ENCODE results near the gene EIF1B. TPM values are rescaled to one million over a fixed set of nuclear protein-coding genes. Genes with fewer than 3 reads are reported as not detected.

Gene EIF1B
- total and polyA plus RNA-seq, 10 donors = 45.8 to 82.9 (median 52.6) TPM

- Histone ChIP-seq H3K4me1 (no peaks in the 10 kb centered on the region), H3K36me3 (no peaks in the 10 kb centered on the region), H3K4me3 (no peak overlapping the region), H3K9me3 (peaks cover 0 to 28% (median 19%) of the 10 kb centered on the region in 8 donors), H3K27me3 (replicated peaks in 1 of 7) (peaks cover 0 to 6% (median 0%) of the 10 kb centered on the region in 7 donors), H3K27ac (no peak overlapping the region)
- DNase-seq = no peak
- intact Hi-C loops (cut with DNase I; ENCODE audit: low total_unique reads) = no loop called here
- TF ChIP-seq CTCF (IDR thresholded peaks at IDR 0.05 in 8 of 11, conservative IDR thresholded peaks at IDR 0.05 in 3 of 11) = no peak
- no peak for TF ChIP-seq POLR2AphosphoS5 (IDR thresholded peaks at IDR 0.05)
- TF ChIP-seq POLR2A (IDR thresholded peaks at IDR 0.05) = no peak
Measured at GRCh38 chr3:40350529-40350928, 41.0 kb downstream of the EIF1B start.

- DNase-seq = no peak
- H3K4me3 ChIP-seq = no peak overlapping the region
- H3K4me1 ChIP-seq = no peaks in the 10 kb centered on the region
- H3K9me3 ChIP-seq = peaks cover 0 to 22% (median 7%) of the 10 kb centered on the region in 8 donors
- no peaks in the 10 kb centered on the region for H3K36me3 ChIP-seq
- intact Hi-C loops (cut with DNase I; ENCODE audit: low total_unique reads) = no loop called here
- H3K27me3 ChIP-seq (replicated peaks in 1 of 7) = peaks cover 0 to 6% (median 0%) of the 10 kb centered on the region in 7 donors
- 69 to 88% (median 85%) methylated on average over 2 of the region's 2 CpGs for WGBS, 5 donors
- no peak for TF ChIP-seq CTCF (IDR thresholded peaks at IDR 0.05 in 8 of 11, conservative IDR thresholded peaks at IDR 0.05 in 3 of 11)
- TF ChIP-seq POLR2A (IDR thresholded peaks at IDR 0.05) = no peak
- no peak for TF ChIP-seq POLR2AphosphoS5 (IDR thresholded peaks at IDR 0.05)
- no peak overlapping the region for H3K27ac ChIP-seq
Measured at GRCh38 chr3:40355410-40355809, 45.9 kb downstream of the EIF1B start.

- intact Hi-C loops (cut with DNase I; ENCODE audit: low total_unique reads) = no loop called here
- 68 to 91% (median 79%) methylated on average over 1 of the region's 1 CpG for WGBS, 5 donors
- H3K36me3 ChIP-seq = no peaks in the 10 kb centered on the region
- no peak for DNase-seq
- H3K27ac ChIP-seq = no peak overlapping the region
- H3K4me1 ChIP-seq = no peaks in the 10 kb centered on the region
- H3K4me3 ChIP-seq = no peak overlapping the region
- peaks cover 0 to 7% (median 0%) of the 10 kb centered on the region in 8 donors for H3K9me3 ChIP-seq
- TF ChIP-seq CTCF (IDR thresholded peaks at IDR 0.05 in 8 of 11, conservative IDR thresholded peaks at IDR 0.05 in 3 of 11) = no peak
- no peak for TF ChIP-seq POLR2A (IDR thresholded peaks at IDR 0.05)
- no peak for TF ChIP-seq POLR2AphosphoS5 (IDR thresholded peaks at IDR 0.05)
- H3K27me3 ChIP-seq (replicated peaks in 1 of 7) = peaks cover 0 to 6% (median 0%) of the 10 kb centered on the region in 7 donors
Measured at GRCh38 chr3:40358454-40358853, 48.9 kb downstream of the EIF1B start.

Other genes starting within 250 kb of the EIF1B start
- 1 to 10 TPM; 1.6 to 4.8 (median 2.2) TPM for gene ENTPD3, start 77.5 kb downstream of the EIF1B start, total RNA-seq
- under 1 TPM; 0.32 to 0.35 (median 0.33) TPM for gene ENTPD3, start 77.5 kb downstream of the EIF1B start, polyA plus RNA-seq
- 1,000 to 10,000 TPM in 4 of 7 donors, 100 to 1,000 TPM in 3; 292 to 1,528 (median 1,249) TPM for gene RPL14, start 147.6 kb downstream of the EIF1B start, total RNA-seq
- gene RPL14, start 147.6 kb downstream of the EIF1B start, polyA plus RNA-seq = 1,000 to 10,000 TPM; 1,406 to 2,856 (median 2,495) TPM
- gene ZNF619, start 167.4 kb downstream of the EIF1B start, total RNA-seq = 10 to 100 TPM in 6 of 7 donors, 1 to 10 TPM in 1; 8.5 to 20.3 (median 12.8) TPM
- 1 to 10 TPM in 2 of 3 donors, under 1 TPM in 1; 0.89 to 2.4 (median 1.0) TPM for gene ZNF619, start 167.4 kb downstream of the EIF1B start, polyA plus RNA-seq
- gene ZNF620, start 196.3 kb downstream of the EIF1B start, total RNA-seq = 1 to 10 TPM; 1.8 to 7.4 (median 5.9) TPM
- 1 to 10 TPM; 1.2 to 2.4 (median 1.9) TPM for gene ZNF620, start 196.3 kb downstream of the EIF1B start, polyA plus RNA-seq
- gene ZNF621, start 215.3 kb downstream of the EIF1B start, total RNA-seq = 10 to 100 TPM; 18.0 to 28.0 (median 21.6) TPM
- 10 to 100 TPM in 2 of 3 donors, 1 to 10 TPM in 1; 7.3 to 11.8 (median 10.0) TPM for gene ZNF621, start 215.3 kb downstream of the EIF1B start, polyA plus RNA-seq

All from spleen (tissue), 11 donors.